SU-DHL-6 (cell line): ENCODE measurements around the gene MYO9A.
A peak's percentile ranks its signal among the peaks of the same experiment; 100 is the strongest.

Experiments used
- H2AFZ ChIP-seq: fragments of 200-600 bp; sonication (generic); 2 replicates; pipeline ENCODE4 v1.6.1; 2014; ENCODE audit warnings: low read depth, mild to moderate bottlenecking, moderate library complexity, mixed read lengths, antibody characterized with exemption, low read length; ENCODE audit not compliant: severe bottlenecking
- H3F3A ChIP-seq: fragments of 200-600 bp; shearing (Covaris generic); 2 replicates; pipeline ENCODE4 v1.6.0; 2016; ENCODE audit warnings: antibody characterized with exemption, mild to moderate bottlenecking; ENCODE audit not compliant: insufficient read depth
- H3K27ac ChIP-seq: fragments of 200-600 bp; sonication (generic); 2 replicates; pipeline ENCODE4 v1.5.1; 2016; ENCODE audit warnings: low read depth, mild to moderate bottlenecking, low read length, moderate library complexity, mixed read lengths
- H3K27me3 ChIP-seq: fragments of 200-600 bp; sonication (generic), shearing (Covaris generic); 2 replicates; pipeline ENCODE4 v1.6.0; 2014; ENCODE audit warnings: mild to moderate bottlenecking, low read length
- H3K36me3 ChIP-seq: fragments of 200-600 bp; sonication (generic); 2 replicates; pipeline ENCODE4 v1.6.1; 2014; ENCODE audit warnings: mild to moderate bottlenecking, low read length, mixed read lengths
- H3K4me2 ChIP-seq: fragments of 300-600, 200-600 bp; shearing (Covaris generic), sonication (generic); 2 replicates; pipeline ENCODE4 v1.6.0; 2014; ENCODE audit warnings: low read length, low read depth, mild to moderate bottlenecking; ENCODE audit not compliant: poor library complexity, severe bottlenecking
- H3K4me3 ChIP-seq: fragments of 200-600 bp; sonication (generic); 2 replicates; pipeline ENCODE4 v1.5.1; 2014; ENCODE audit warnings: antibody characterized with exemption, low read length, mild to moderate bottlenecking, mixed read lengths; ENCODE audit not compliant: insufficient read depth, poor library complexity, severe bottlenecking
- H3K79me2 ChIP-seq: fragments of 200-600 bp; sonication (generic); 2 replicates; pipeline ENCODE4 v1.6.1; 2014; ENCODE audit warnings: mild to moderate bottlenecking, low read length, moderate library complexity; ENCODE audit not compliant: insufficient read depth
- H3K9ac ChIP-seq: fragments of 200-600 bp; sonication (generic); 2 replicates; pipeline ENCODE4 v1.7.0; 2014; ENCODE audit warnings: mild to moderate bottlenecking, low read length
- H3K9me2 ChIP-seq: fragments of 200-600 bp; sonication (generic); replicated peaks from 2 replicates; pipeline ENCODE4 v1.6.1; 2014; ENCODE audit warnings: low read length; ENCODE audit not compliant: insufficient read depth
- H3K9me3 ChIP-seq: fragments of 200-600 bp; sonication (generic); 2 replicates; pipeline ENCODE4 v1.6.1; 2014; ENCODE audit warnings: low read length, mixed read lengths; ENCODE audit not compliant: insufficient read depth
- H4K20me1 ChIP-seq: fragments of 200-600 bp; sonication (generic); 2 replicates; pipeline ENCODE4 v1.6.1; 2014; ENCODE audit warnings: low read depth, mild to moderate bottlenecking, antibody characterized with exemption, low read length, moderate library complexity, mixed read lengths
- CTCF ChIP-seq: fragments of 200-600 bp; sonication (generic); IDR thresholded peaks from one replicate; pipeline ENCODE4 v1.5.1; 2017; ENCODE audit warnings: antibody characterized with exemption, mild to moderate bottlenecking, low read length, moderate library complexity; ENCODE audit not compliant: insufficient read depth, poor library complexity, severe bottlenecking
- EZH2phosphoT487 ChIP-seq: fragments of 200-600 bp; sonication (generic), shearing (Covaris generic); conservative IDR thresholded peaks from 2 replicates; pipeline ENCODE4 v1.6.1; 2018; ENCODE audit warnings: mild to moderate bottlenecking, antibody characterized with exemption, low read length, moderate library complexity, mixed read lengths

The MYO9A gene

GRCh38 chr15:72118017-72118978, at the start of gene MYO9A, which contains the start of gene SENP8:
TSS of gene MYO9A (minus strand) at chr15:72118150. CDS start at chr15:72046563, 71,587 bp downstream.
TSS of gene SENP8 (plus strand) at chr15:72118403. CDS start at chr15:72139624, 21,221 bp downstream.
- H3K27ac ChIP-seq: peak within 1 kb of the TSS; percentile 67
- H3K79me2 ChIP-seq: peaks cover 40% of the 10 kb centered on the region
- no peaks in the 10 kb centered on the region for H3K9me2 ChIP-seq
- no peaks in the 10 kb centered on the region for H3K36me3 ChIP-seq
- H4K20me1 ChIP-seq: peaks cover 8% of the 10 kb centered on the region
- no peak for TF ChIP-seq EZH2phosphoT487
- no peak for TF ChIP-seq CTCF
- peak within 1 kb of the TSS; percentile 91 for H3K4me2 ChIP-seq
- no peaks in the 10 kb centered on the region for H3K9me3 ChIP-seq
- H3K27me3 ChIP-seq: no peaks in the 10 kb centered on the region
- peak within 1 kb of the TSS; percentile 87 for H3K4me3 ChIP-seq
- peak within 1 kb of the TSS; percentile 75 for H3K9ac ChIP-seq
- no peaks in the 10 kb centered on the region; the same call in 1 of the 2 replicates for H3F3A ChIP-seq
- H2AFZ ChIP-seq: peak within 1 kb of the TSS; percentile 37

DNA sequence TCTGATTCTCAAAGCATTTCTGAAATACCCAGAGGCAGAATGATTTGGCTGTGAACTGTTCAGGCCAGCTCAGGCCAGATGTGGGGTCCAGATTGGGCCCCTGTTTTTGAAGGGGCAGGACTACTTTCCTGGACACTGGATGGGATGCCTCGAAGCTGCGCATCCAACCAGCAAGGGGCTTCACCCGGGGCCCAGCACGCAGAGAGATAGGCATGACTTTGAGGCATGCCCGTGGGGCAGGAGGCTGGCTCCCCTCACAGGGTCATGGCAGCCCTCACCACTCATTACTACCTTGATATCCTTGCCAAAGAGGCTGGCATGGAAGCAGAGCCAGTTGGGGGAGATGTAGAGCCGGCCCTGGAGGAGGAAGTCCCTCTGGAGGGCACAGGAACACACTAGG, 49.5 kb upstream of the MYO9A start:
- H2AFZ ChIP-seq: no peak overlapping the region
- H3K79me2 ChIP-seq: no peaks in the 10 kb centered on the region
- H3K27me3 ChIP-seq: no peaks in the 10 kb centered on the region
- H3K9me3 ChIP-seq: no peaks in the 10 kb centered on the region
- H3K27ac ChIP-seq: no peak overlapping the region
- H4K20me1 ChIP-seq: no peaks in the 10 kb centered on the region
- no peaks in the 10 kb centered on the region for H3K36me3 ChIP-seq
- no peaks in the 10 kb centered on the region for H3K9me2 ChIP-seq
- H3K9ac ChIP-seq: no peak overlapping the region
- H3K4me2 ChIP-seq: no peak overlapping the region
- H3F3A ChIP-seq: no peaks in the 10 kb centered on the region
- H3K4me3 ChIP-seq: no peak overlapping the region
- TF ChIP-seq EZH2phosphoT487: no peak
- TF ChIP-seq CTCF: no peak

GRCh38 chr15:72166716-72167417, 48.9 kb upstream of the MYO9A start:
- Histone ChIP-seq H3K9me2 (no peaks in the 10 kb centered on the region), H4K20me1 (no peaks in the 10 kb centered on the region), H3K4me2 (no peak overlapping the region), H3K9me3 (no peaks in the 10 kb centered on the region), H3F3A (no peaks in the 10 kb centered on the region), H2AFZ (no peak overlapping the region), H3K27ac (no peak overlapping the region), H3K4me3 (no peak overlapping the region), H3K27me3 (no peaks in the 10 kb centered on the region), H3K36me3 (no peaks in the 10 kb centered on the region), H3K79me2 (no peaks in the 10 kb centered on the region), H3K9ac (no peak overlapping the region)
- TF ChIP-seq EZH2phosphoT487 (no peak), CTCF (no peak)
